Mucosa of stomach (tissue), 1 donor: ENCODE results near the gene NDRG3.
"Not testable (repeated sequence)": the region's sequence is repeated elsewhere in the genome, so short reads cannot be mapped to it uniquely, and the experiment has no call there.

Source experiments
- H3K27me3 ChIP-seq: one replicate; pipeline ENCODE4 v1.7.0; 2013; ENCODE audit warnings: mild to moderate bottlenecking, low read length; ENCODE audit not compliant: control insufficient read depth, insufficient read depth
- H3K36me3 ChIP-seq: one replicate; pipeline ENCODE4 v1.7.0; 2013; ENCODE audit warnings: low read length; ENCODE audit not compliant: control insufficient read depth, insufficient read depth
- H3K4me1 ChIP-seq: one replicate; pipeline ENCODE4 v1.7.0; 2013; ENCODE audit warnings: mild to moderate bottlenecking, low read length; ENCODE audit not compliant: control insufficient read depth, insufficient read depth
- H3K4me3 ChIP-seq: one replicate; pipeline ENCODE4 v1.7.0; 2013; ENCODE audit warnings: low read length
- H3K9ac ChIP-seq: one replicate; pipeline ENCODE4 v1.7.0; 2013; ENCODE audit warnings: mild to moderate bottlenecking, low read length, moderate library complexity
- H3K9me3 ChIP-seq: one replicate; pipeline ENCODE4 v1.7.0; 2013; ENCODE audit warnings: mild to moderate bottlenecking, low read length, moderate library complexity; ENCODE audit not compliant: control insufficient read depth
- donor health status: Pancreatic carcinoma.

NDRG3 gene

DNA sequence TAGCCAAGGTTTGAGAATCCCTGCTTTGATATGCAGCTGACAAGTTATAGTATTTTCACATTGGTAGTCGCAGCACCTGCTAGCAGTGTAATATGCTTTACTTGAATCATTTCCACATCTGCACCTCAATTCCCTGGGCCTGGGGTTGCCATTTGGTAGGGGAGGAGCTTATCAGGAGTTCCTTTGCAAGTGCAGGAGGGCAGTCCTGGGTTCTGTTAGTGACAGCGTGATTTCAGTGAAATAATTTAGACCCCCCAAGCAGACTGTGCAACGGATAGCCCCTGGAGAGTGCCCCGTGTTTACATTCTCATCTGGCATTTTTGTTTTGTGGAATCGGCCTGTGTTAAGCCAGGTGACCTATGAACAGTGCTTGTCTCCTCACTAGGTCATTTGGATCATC is 134.3 kb downstream of the NDRG3 start:
- Histone ChIP-seq H3K36me3 (no peaks in the 10 kb centered on the region), H3K9me3 (no peaks in the 10 kb centered on the region), H3K9ac (no peak overlapping the region), H3K27me3 (no peaks in the 10 kb centered on the region), H3K4me3 (no peak overlapping the region), H3K4me1 (peaks cover 34% of the 10 kb centered on the region)

DNA sequence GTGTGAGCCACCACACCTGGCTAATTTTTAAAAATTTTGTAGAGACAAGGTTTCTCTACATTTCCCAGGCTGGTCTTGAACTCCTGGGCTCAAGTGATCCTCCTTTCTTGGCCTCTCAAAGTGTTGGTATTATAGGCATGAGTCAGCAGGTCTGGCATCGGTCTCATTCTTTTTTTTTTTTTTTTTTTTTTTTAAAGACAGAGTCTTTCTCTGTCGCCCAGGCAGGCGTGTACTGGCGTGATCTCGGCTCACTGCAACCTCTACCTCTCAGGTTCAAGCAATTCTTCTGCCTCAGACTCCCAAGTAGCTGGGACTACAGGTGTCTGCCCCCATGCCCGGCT is 137.5 kb downstream of the NDRG3 start:
- H3K36me3 ChIP-seq, H3K9me3 ChIP-seq, H3K4me3 ChIP-seq, H3K9ac ChIP-seq, H3K27me3 ChIP-seq: not testable (repeated sequence)
- H3K4me1 ChIP-seq = peaks cover 29% of the 10 kb centered on the region

DNA sequence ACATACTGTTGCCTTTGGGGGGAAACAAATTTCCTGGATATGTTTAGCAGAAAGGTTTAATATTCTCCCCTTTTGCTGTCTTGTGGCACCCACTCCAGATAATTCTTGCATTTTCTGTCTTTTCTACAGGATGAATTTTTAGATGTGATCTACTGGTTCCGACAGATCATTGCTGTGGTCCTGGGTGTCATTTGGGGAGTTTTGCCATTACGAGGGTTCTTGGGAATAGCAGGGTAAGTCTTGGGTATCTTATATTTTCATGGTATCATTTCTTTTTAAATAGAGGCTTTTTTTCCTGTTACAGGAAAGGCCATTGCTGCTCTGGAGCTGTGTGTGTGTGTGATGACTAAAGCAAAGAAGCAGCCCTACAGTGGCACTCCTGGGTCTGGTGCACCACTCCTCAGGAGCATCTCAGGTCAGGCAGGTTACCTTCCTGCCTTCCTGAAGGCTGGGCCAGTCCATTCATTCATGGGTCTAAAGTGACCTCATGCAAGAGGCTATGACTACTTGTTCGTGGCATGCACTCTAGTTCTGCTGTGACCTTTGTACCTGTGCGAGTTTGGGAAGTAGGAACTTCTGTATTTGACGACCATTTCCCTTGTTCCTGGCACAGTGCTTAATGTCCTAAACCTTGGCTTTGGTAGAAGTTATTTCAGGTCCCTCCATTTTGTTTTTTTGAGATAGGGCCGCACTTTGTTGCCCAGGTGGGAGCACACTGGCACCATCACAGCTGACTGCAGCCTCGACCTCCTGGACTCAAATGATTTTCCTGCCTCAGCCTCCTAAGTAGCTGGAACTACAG is 138.1 kb downstream of the NDRG3 start:
- peaks cover 24% of the 10 kb centered on the region for H3K4me1 ChIP-seq
- H3K27me3 ChIP-seq = no peaks in the 10 kb centered on the region
- H3K9me3 ChIP-seq = no peaks in the 10 kb centered on the region
- H3K4me3 ChIP-seq = no peak overlapping the region
- peak overlapping the region; percentile 87 for H3K9ac ChIP-seq
- H3K36me3 ChIP-seq = no peaks in the 10 kb centered on the region

DNA sequence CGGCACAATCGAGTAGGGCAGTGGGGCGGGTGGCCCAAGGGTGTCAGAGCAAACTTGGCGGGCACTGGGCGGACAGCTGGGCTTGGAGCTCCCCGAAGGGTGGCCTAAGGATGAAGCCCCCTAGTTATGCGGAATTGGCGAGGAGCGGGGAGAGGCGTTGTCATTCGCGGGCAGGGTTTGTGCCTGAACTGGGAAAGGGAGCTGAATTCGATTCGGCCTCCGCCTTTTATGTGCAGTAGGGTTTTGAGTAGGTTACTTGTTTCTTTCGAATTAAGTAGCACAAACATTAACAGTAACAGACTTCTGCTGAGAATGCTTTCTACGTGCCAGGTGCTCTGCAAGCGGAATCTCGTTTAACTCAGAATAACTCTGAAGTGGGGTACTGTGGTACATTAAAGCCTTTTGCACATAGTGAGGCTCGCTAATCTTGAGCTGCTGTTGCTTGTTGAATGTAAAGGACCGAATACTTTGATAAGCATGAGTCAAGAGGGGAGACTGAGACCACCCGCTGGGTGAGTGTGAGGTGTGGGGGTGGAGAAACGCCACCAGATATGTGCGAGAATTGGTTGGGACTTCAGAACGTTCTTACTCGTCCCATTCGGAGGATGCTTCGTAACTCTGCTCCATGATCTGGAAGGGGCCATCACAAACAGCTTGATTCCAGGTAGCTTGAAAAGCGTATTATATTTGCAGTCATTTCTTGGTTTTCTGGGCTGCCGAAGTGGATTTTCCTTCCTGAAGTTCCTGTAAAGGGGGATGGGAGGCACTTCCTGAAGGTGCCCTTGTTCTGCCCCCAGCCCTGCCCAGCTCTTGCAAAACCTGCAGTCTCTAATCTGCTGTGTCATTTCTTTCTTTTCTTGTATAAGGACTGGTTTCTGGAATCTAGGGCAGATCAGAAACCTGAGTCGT is 139.5 kb downstream of the NDRG3 start:
- Histone ChIP-seq H3K9ac (peak overlapping the region; percentile 87), H3K9me3 (no peaks in the 10 kb centered on the region), H3K4me1 (peaks cover 24% of the 10 kb centered on the region), H3K27me3 (no peaks in the 10 kb centered on the region), H3K36me3 (no peaks in the 10 kb centered on the region), H3K4me3 (peak overlapping the region; percentile 85)

DNA sequence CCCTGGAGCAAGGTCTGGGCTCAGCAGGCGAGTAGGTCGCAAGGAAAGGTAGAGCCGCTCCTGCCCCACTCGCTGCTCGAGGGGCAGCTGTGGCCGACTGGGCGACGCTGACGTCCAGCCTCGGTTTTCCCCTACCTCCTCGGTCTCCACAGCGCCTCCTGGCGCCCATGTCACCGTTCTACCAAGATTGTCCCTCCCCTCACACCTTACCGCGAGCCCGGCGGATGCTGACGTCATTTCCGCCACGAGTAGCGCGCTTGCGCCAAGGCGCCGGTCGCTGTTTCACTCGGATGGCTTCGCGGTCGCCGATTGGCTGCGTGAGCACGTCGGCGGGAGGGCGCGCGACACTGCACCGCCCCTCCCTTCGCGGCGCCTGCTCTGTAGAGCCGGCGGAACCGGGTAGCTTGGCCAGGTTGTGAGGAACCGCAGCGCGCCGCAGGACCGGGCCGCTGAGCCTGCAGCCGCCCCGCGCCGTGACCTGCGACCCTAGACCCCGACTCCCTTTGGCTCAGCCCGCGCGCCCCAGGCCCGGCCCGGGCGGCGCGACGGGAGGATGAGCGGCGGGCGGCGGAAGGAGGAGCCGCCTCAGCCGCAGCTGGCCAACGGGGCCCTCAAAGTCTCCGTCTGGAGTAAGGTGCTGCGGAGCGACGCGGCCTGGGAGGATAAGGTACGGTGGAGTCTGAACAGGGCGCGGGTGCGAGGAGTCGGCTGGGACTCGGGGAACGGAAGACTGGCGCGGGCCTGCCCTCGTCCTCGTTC is 140.3 kb downstream of the NDRG3 start, which contains the start of gene RAB5IF:
TSS of gene RAB5IF (plus strand) at position 381 of the 759 bp plus-strand sequence. CDS start at position 554, 173 bp downstream.
- peaks cover 24% of the 10 kb centered on the region for H3K4me1 ChIP-seq
- no peaks in the 10 kb centered on the region for H3K36me3 ChIP-seq
- peak within 1 kb of the TSS; percentile 87 for H3K9ac ChIP-seq
- H3K4me3 ChIP-seq = peak within 1 kb of the TSS; percentile 85
- H3K27me3 ChIP-seq = no peaks in the 10 kb centered on the region
- no peaks in the 10 kb centered on the region for H3K9me3 ChIP-seq

DNA sequence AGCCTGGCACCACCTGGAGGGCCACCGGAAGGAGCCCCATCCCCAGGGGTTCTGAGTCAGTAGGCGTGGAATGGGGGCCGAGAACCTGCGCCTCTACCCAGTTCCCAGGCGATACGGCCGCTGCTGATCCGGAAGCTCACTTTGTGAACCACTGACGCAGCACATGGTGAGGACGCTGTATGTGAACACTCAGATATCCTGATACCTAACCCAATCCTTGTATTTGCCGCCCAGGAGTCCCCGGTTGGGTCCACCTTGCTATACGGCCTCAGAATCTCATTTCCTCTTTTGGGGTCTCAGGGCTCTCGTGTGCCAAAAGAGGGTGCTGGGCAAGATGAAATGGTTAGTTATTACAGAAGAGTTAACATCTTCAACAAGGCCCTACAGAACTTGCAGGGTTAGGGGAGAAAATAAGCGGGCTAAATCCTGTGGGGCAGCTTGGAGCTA is 140.9 kb downstream of the NDRG3 start:
- H3K4me1 ChIP-seq = peaks cover 24% of the 10 kb centered on the region
- no peaks in the 10 kb centered on the region for H3K27me3 ChIP-seq
- peak overlapping the region; percentile 5 for H3K4me3 ChIP-seq
- peak overlapping the region; percentile 73 for H3K9ac ChIP-seq
- H3K36me3 ChIP-seq = no peaks in the 10 kb centered on the region
- no peaks in the 10 kb centered on the region for H3K9me3 ChIP-seq
